MM.1S (cell line): ENCODE data around the gene S100A7A.

ENCODE experiments used
- DNase-seq: peaks from one replicate; pipeline ENCODE4 v3.0.0-alpha.2; 2015
- H2AFZ ChIP-seq: fragments of 300-600 bp; sonication (generic); 2 replicates; pipeline ENCODE4 v1.6.0; 2016; ENCODE audit warnings: antibody characterized with exemption, low read length
- H3F3A ChIP-seq: fragments of 300-600 bp; sonication (generic); 2 replicates; pipeline ENCODE4 v1.6.1; 2016; ENCODE audit warnings: mild to moderate bottlenecking, antibody characterized with exemption, low read length, moderate library complexity, mixed read lengths; ENCODE audit not compliant: insufficient read depth
- H3K27ac ChIP-seq: fragments of 300-600 bp; sonication (generic); 2 replicates; pipeline ENCODE4 v1.5.1; 2016; ENCODE audit warnings: mild to moderate bottlenecking, low read length
- H3K27me3 ChIP-seq: fragments of 300-600 bp; sonication (generic); replicated peaks from 2 replicates; pipeline ENCODE4 v1.6.0; 2016; ENCODE audit warnings: low read length; ENCODE audit not compliant: insufficient read depth
- H3K36me3 ChIP-seq: fragments of 300-600 bp; sonication (generic); replicated peaks from 2 replicates; pipeline ENCODE4 v1.6.1; 2016; ENCODE audit warnings: mild to moderate bottlenecking, low read length, mixed read lengths; ENCODE audit not compliant: insufficient read depth
- H3K4me1 ChIP-seq: fragments of 300-600 bp; sonication (generic); 2 replicates; pipeline ENCODE4 v1.6.1; 2016; ENCODE audit warnings: low read length, mixed read lengths
- H3K4me2 ChIP-seq: fragments of 300-600 bp; sonication (generic); 2 replicates; pipeline ENCODE4 v1.6.0; 2016; ENCODE audit warnings: low read depth, low read length
- H3K4me3 ChIP-seq: fragments of 300-600 bp; sonication (generic); 2 replicates; pipeline ENCODE4 v1.5.1; 2016; ENCODE audit warnings: low read length, mixed read lengths
- H3K79me2 ChIP-seq: fragments of 300-600 bp; sonication (generic); 2 replicates; pipeline ENCODE4 v1.6.1; 2016; ENCODE audit warnings: mixed run types, low read length, mixed read lengths
- H3K9ac ChIP-seq: fragments of 300-600 bp; sonication (generic); 2 replicates; pipeline ENCODE4 v1.6.1; 2016; ENCODE audit warnings: low read length, mixed read lengths
- H3K9me2 ChIP-seq: fragments of 300-600 bp; sonication (generic); replicated peaks from 2 replicates; pipeline ENCODE4 v1.6.1; 2016; ENCODE audit warnings: mild to moderate bottlenecking, low read length, mixed read lengths; ENCODE audit not compliant: insufficient read depth
- H3K9me3 ChIP-seq: fragments of 300-600 bp; sonication (generic); replicated peaks from 2 replicates; pipeline ENCODE4 v1.6.1; 2016; ENCODE audit warnings: mild to moderate bottlenecking, low read length, mixed read lengths; ENCODE audit not compliant: insufficient read depth
- H4K20me1 ChIP-seq: fragments of 300-600 bp; sonication (generic); 2 replicates; pipeline ENCODE4 v1.6.1; 2016; ENCODE audit warnings: mild to moderate bottlenecking, low read length, moderate library complexity, mixed read lengths; ENCODE audit not compliant: insufficient read depth
- CTCF ChIP-seq: fragments of 300-600 bp; sonication (generic); IDR thresholded peaks from 2 replicates; pipeline ENCODE4 v1.5.1; 2016; ENCODE audit warnings: antibody characterized with exemption, low read length, mixed read lengths
- EZH2 ChIP-seq: fragments of 300-600 bp; sonication (generic); optimal IDR thresholded peaks from 2 replicates; pipeline ENCODE3; 2017; ENCODE audit warnings: low read depth, mild to moderate bottlenecking, antibody characterized with exemption, low read length, mixed read lengths
- EZH2phosphoT487 ChIP-seq: fragments of 300-600 bp; sonication (generic); IDR thresholded peaks from 2 replicates; pipeline ENCODE4 v1.6.1; 2018; ENCODE audit warnings: antibody characterized with exemption, low read length

The S100A7A gene

DNA sequence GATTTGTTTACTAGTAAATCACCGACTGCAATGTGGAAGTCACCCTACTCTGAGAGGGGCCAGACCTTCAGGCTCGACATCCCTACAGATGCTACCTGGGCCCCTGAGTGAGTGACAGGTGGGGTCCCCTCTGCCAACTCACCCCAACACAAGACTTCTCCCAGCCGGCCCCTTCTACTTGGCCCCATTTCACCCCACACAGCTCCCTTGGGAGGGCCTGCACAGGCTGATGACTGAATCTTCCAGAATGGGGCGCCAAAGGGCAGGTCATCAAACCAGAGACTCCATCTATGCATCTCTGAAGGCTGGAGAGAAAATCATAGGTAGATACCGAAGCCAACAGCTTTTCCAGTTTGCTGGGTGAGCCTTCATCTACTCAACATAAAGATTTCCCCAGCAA is 16.1 kb upstream of the S100A7A start:
- no peak overlapping the region for H3K27ac ChIP-seq
- H3K9ac ChIP-seq: no peak overlapping the region
- H3K79me2 ChIP-seq: no peaks in the 10 kb centered on the region
- TF ChIP-seq EZH2 (no peak), CTCF (0 out of 2 replicates have a peak, but pooled peaks have one; percentile 5)
- no peaks in the 10 kb centered on the region for H3K36me3 ChIP-seq
- H3F3A ChIP-seq: no peaks in the 10 kb centered on the region
- no peak overlapping the region for H3K4me2 ChIP-seq
- H3K4me1 ChIP-seq: no peaks in the 10 kb centered on the region
- no peak for DNase-seq
- H2AFZ ChIP-seq: no peak overlapping the region
- no peak overlapping the region for H3K4me3 ChIP-seq
- H4K20me1 ChIP-seq: no peaks in the 10 kb centered on the region
- peaks cover 10% of the 10 kb centered on the region for H3K27me3 ChIP-seq
- H3K9me2 ChIP-seq: no peaks in the 10 kb centered on the region
- no peaks in the 10 kb centered on the region for H3K9me3 ChIP-seq

GRCh38 chr1:153401461-153401860 is 14.9 kb upstream of the S100A7A start:
- H3K4me1 ChIP-seq: no peaks in the 10 kb centered on the region
- H3K79me2 ChIP-seq: no peaks in the 10 kb centered on the region
- no peaks in the 10 kb centered on the region for H3K36me3 ChIP-seq
- no peaks in the 10 kb centered on the region; the same call in 1 of the 2 replicates for H3K27me3 ChIP-seq
- no peak overlapping the region for H3K4me3 ChIP-seq
- DNase-seq: no peak
- no peak for TF ChIP-seq EZH2phosphoT487
- TF ChIP-seq EZH2: no peak
- no peak for TF ChIP-seq CTCF
- H3F3A ChIP-seq: no peaks in the 10 kb centered on the region
- H3K9ac ChIP-seq: no peak overlapping the region
- no peak overlapping the region for H2AFZ ChIP-seq
- H3K9me2 ChIP-seq: no peaks in the 10 kb centered on the region
- no peak overlapping the region for H3K27ac ChIP-seq
- H4K20me1 ChIP-seq: no peaks in the 10 kb centered on the region
- H3K9me3 ChIP-seq: no peaks in the 10 kb centered on the region
- no peak overlapping the region for H3K4me2 ChIP-seq

DNA sequence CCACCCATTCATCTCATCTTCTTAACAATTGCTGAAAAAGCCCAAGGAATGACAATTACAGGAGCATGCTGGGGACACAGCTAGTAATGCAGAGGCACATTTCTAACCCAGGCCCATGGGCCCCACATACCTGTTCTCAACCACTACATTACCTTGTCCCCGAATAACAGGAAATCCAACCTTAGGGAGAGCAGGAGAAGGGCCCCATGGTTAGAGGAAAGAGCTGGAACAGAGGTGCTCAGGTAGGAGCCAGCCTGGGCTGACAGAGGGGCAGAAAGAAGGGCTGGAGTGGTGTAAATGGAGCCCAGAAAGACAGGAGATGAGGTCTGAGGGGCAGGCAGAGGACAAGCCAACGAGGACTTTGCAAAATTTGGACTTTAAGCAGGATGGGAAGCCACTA is 14.1 kb upstream of the S100A7A start:
- Histone ChIP-seq H3K27me3 (no peaks in the 10 kb centered on the region), H2AFZ (no peak overlapping the region), H3K9me2 (no peaks in the 10 kb centered on the region), H3K79me2 (no peaks in the 10 kb centered on the region), H3K4me3 (no peak overlapping the region), H3K9me3 (no peaks in the 10 kb centered on the region), H3K9ac (no peak overlapping the region), H3K27ac (no peak overlapping the region), H3K4me2 (no peak overlapping the region), H3K4me1 (no peaks in the 10 kb centered on the region), H3F3A (no peaks in the 10 kb centered on the region), H3K36me3 (no peaks in the 10 kb centered on the region), H4K20me1 (no peaks in the 10 kb centered on the region)
- DNase-seq: no peak
- TF ChIP-seq CTCF (no peak), EZH2 (no peak)
